Lung (tissue), 10 donors: ENCODE measurements around the gene PRIM2. TPM values are rescaled to one million over a fixed set of nuclear protein-coding genes. Genes with fewer than 3 reads are reported as not detected.
"Not testable (repeated sequence)": the region's sequence is repeated elsewhere in the genome, so short reads cannot be mapped to it uniquely, and the experiment has no call there.

Source experiments
- ATAC-seq: fragments of 200-7000 bp; cut with Tn5 transposase; one replicate; pipeline ENCODE4 v1.9.1; 2020; ENCODE audit warnings: moderate number of reproducible peaks; ENCODE audit not compliant: insufficient read depth, low FRiP score
- DNase-seq, 3 donors: peaks; one replicate each; pipeline ENCODE4 v3.0.0-alpha.2; 2013 to 2017
- H3K27ac ChIP-seq, 2 donors: one replicate each; pipeline ENCODE4 v1.5.1; 2013; ENCODE audit warnings: mild to moderate bottlenecking in 2 of 2, moderate library complexity in 2 of 2, control low read depth in 1 of 2, inconsistent platforms in 1 of 2, low read depth in 1 of 2, low read length in 1 of 2
- H3K27me3 ChIP-seq, 3 donors: one replicate each; pipeline ENCODE4 v1.5.1; 2013; ENCODE audit warnings: low read length in 2 of 3; ENCODE audit not compliant: control insufficient read depth in 3 of 3, insufficient read depth in 3 of 3
- H3K36me3 ChIP-seq, 4 donors: one replicate each; pipeline ENCODE4 v1.5.1; 2013; ENCODE audit warnings: low read length in 4 of 4, mild to moderate bottlenecking in 1 of 4, moderate library complexity in 1 of 4; ENCODE audit not compliant: control insufficient read depth in 4 of 4, insufficient read depth in 4 of 4
- H3K4me1 ChIP-seq, 5 donors: one replicate each; pipeline ENCODE4 v1.5.1; 2013; ENCODE audit warnings: low read length in 5 of 5, mild to moderate bottlenecking in 2 of 5, moderate library complexity in 1 of 5; ENCODE audit not compliant: control insufficient read depth in 5 of 5, insufficient read depth in 5 of 5
- H3K4me3 ChIP-seq: one replicate; pipeline ENCODE4 v1.5.1; 2013; ENCODE audit warnings: mild to moderate bottlenecking, control low read depth, moderate library complexity
- H3K9ac ChIP-seq, 2 donors: one replicate each; pipeline ENCODE4 v1.5.1; 2013; ENCODE audit warnings: low read length in 2 of 2, control low read depth in 1 of 2; ENCODE audit not compliant: insufficient read depth in 1 of 2
- H3K9me3 ChIP-seq, 4 donors: one replicate each; pipeline ENCODE4 v1.5.1; 2013; ENCODE audit warnings: low read length in 3 of 4, mild to moderate bottlenecking in 1 of 4, moderate library complexity in 1 of 4; ENCODE audit not compliant: control insufficient read depth in 4 of 4, insufficient read depth in 3 of 4
- WGBS, 2 donors: extraction: QIAGEN DNeasy Blood & Tissue Kit; methylation state at CpG; one replicate each; pipeline ENCODE4 v1.1.7; 2013; 5-methylcytosine and 5-hydroxymethylcytosine counted together
- polyA plus RNA-seq, 2 donors: library from polyadenylated mRNA; stranded (reverse); fragments of 200-250 nt; gene quantifications; one replicate each; pipeline ENCODE4 v1.2.1, GENCODE V29; 2013
- total RNA-seq, 2 donors: library from RNA; depleted of rRNA in 1 of 2; stranded (reverse); fragments of >200 nt in 1 of 2; gene quantifications; one replicate each; pipeline ENCODE4 v1.2.1, GENCODE V29; 2014 to 2021
- donor health status: Bipolar disorder and iron deficiency.
- donor health status: healthy.
- donor health status: DM: yes; HTN: yes; CAD: no.

PRIM2 gene
- total and polyA plus RNA-seq, 4 donors: 4.0 to 21.8 (median 6.6) TPM

- H3K27ac ChIP-seq, DNase-seq, H3K4me1 ChIP-seq, H3K4me3 ChIP-seq, ATAC-seq, H3K9me3 ChIP-seq, H3K36me3 ChIP-seq, H3K27me3 ChIP-seq, H3K9ac ChIP-seq: not testable (repeated sequence)
- WGBS, 2 donors: 100% methylated on average over 1 of the region's 2 CpGs
These were observed 293.2 kb downstream of the PRIM2 start for GRCh38 chr6:57610612-57611011.

- ATAC-seq, H3K4me1 ChIP-seq, H3K9ac ChIP-seq, H3K9me3 ChIP-seq, H3K36me3 ChIP-seq, H3K4me3 ChIP-seq, H3K27me3 ChIP-seq, DNase-seq, H3K27ac ChIP-seq: not testable (repeated sequence)
- 93 to 96% methylated on average over 6 of the region's 6 CpGs for WGBS, 2 donors
These were observed 301.5 kb downstream of the PRIM2 start for GRCh38 chr6:57618959-57619358.

DNA sequence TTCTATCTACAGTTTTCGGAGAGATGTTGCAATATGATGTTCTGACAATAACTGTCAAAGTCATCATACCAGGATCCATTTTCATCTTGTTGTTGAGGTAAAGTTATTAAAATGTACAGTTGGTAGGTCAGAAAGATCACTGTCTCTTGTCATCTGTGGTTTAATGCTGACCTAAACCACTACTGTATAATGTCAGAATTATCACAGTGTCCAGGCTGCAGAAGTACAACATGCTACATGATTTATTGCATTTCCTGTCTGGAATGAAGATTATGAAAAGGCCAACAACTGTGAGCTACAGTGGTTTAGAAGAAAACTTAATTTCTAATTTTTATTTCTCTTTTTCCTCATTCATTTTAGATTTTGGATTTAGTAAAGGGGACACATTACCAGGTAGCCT, 314.3 kb downstream of the PRIM2 start:
- H3K27ac ChIP-seq, H3K4me3 ChIP-seq, DNase-seq, H3K9me3 ChIP-seq, H3K27me3 ChIP-seq, H3K36me3 ChIP-seq, ATAC-seq, H3K4me1 ChIP-seq, H3K9ac ChIP-seq: not testable (repeated sequence)
- 44 to 93% methylated on average over 1 of the region's 1 CpG for WGBS, 2 donors

GRCh38 chr6:57658526-57658925, 341.1 kb downstream of the PRIM2 start:
- not testable (repeated sequence) for DNase-seq, H3K9me3 ChIP-seq, ATAC-seq, H3K36me3 ChIP-seq, H3K27me3 ChIP-seq, H3K9ac ChIP-seq, H3K4me1 ChIP-seq, H3K27ac ChIP-seq, H3K4me3 ChIP-seq
- WGBS, 2 donors: 43 to 96% methylated on average over 2 of the region's 2 CpGs

DNA sequence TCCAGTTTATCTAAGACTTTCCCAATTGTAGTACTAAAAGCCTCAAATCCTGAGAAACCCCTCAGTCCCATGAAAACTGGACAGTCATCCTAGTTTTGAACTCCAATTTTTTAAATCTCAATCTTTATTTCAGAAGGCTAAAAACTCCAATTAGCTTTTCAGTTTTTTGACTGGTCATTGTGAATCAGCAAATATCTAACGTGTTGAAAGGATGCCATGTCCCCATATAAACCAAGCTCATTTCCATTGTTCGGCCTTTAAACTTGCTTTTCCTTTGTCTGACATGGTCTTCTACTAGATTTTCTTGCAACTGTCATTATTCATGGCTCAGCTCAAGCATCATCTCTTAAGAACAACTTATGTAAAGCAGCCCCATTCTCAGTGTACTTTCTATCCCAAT, 342.4 kb downstream of the PRIM2 start:
- H3K9me3 ChIP-seq, H3K27me3 ChIP-seq, H3K4me1 ChIP-seq, H3K27ac ChIP-seq, H3K9ac ChIP-seq, H3K36me3 ChIP-seq, ATAC-seq, DNase-seq, H3K4me3 ChIP-seq: not testable (repeated sequence)
- WGBS, 2 donors: 58 to 59% methylated on average over 2 of the region's 2 CpGs

GRCh38 chr6:57660940-57661339, 343.5 kb downstream of the PRIM2 start:
- not testable (repeated sequence) for ATAC-seq, H3K36me3 ChIP-seq, DNase-seq, H3K27ac ChIP-seq, H3K4me3 ChIP-seq, H3K27me3 ChIP-seq, H3K9ac ChIP-seq, H3K9me3 ChIP-seq, H3K4me1 ChIP-seq
- 75 to 81% methylated on average over 1 of the region's 1 CpG for WGBS, 2 donors

DNA sequence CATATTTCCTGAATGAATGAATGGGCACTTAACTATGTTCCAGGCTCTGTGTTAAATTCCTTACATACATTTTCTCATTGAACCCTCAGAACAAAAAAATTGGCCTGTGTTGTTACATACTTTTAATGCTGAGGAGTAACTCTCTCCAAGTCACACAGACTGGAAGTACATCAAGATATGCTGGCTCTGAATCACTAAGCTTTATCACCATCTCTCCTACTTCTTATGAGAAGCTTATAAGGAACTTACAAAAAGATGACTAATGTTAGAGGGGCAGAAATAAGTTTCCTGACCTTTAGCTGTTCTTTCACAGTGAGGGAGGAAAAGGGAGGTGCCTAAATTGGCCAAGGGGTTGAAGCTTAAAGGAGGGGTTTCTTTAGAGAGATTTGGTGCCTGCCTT, 350.7 kb downstream of the PRIM2 start:
- not testable (repeated sequence) for H3K27me3 ChIP-seq, H3K27ac ChIP-seq
- peak; percentile 66 for ATAC-seq

DNA sequence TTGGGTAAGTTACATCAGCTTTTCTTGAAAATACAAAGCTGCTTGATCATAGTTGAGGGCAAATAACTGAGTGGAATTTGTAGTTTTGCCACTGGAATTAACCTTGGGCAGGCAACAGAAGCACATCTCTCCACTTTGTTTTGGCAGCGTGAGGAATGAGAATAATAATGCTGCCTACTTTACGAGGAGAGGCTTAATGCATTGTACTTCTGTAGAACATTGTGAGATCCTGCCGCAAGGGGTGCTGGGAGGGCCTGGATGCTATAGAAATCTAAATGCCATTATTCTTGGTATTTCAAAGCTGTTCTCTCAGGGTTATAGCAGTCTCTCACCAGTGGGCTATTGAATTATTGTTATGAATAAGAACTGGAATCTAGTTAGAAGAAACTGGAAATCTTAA, 353.8 kb downstream of the PRIM2 start:
- H3K9me3 ChIP-seq, H3K4me3 ChIP-seq, ATAC-seq, H3K27me3 ChIP-seq, H3K4me1 ChIP-seq, DNase-seq, H3K36me3 ChIP-seq, H3K27ac ChIP-seq, H3K9ac ChIP-seq: not testable (repeated sequence)
- WGBS, 2 donors: 87 to 92% methylated on average over 3 of the region's 3 CpGs

More for the DNA sequence above, 350.7 kb downstream of the PRIM2 start:
- H3K36me3 ChIP-seq, H3K4me3 ChIP-seq, H3K4me1 ChIP-seq, DNase-seq, H3K9ac ChIP-seq, H3K9me3 ChIP-seq: not testable (repeated sequence)
